Endothelial cell (in vitro differentiated cells): ENCODE data around the gene GREB1. TPM values are rescaled to one million over a fixed set of nuclear protein-coding genes. Genes with fewer than 3 reads are reported as not detected.
A peak's percentile ranks its signal among the peaks of the same experiment; 100 is the strongest.

Experiments
- DNase-seq: peaks from one replicate; pipeline ENCODE4 v3.0.0; 2021; ENCODE audit warnings: low spot score
- H3K27ac Mint-ChIP-seq: one replicate; pipeline ENCODE4 v1.8.0; 2021; ENCODE audit warnings: mixed read lengths, inconsistent platforms; ENCODE audit not compliant: unreplicated experiment
- H3K27me3 Mint-ChIP-seq: one replicate; pipeline ENCODE4 v1.8.0; 2021; ENCODE audit warnings: mild to moderate bottlenecking, moderate library complexity, mixed read lengths, inconsistent platforms; ENCODE audit not compliant: unreplicated experiment
- H3K36me3 Mint-ChIP-seq: one replicate; pipeline ENCODE4 v1.8.0; 2021; ENCODE audit warnings: mild to moderate bottlenecking, low read depth, mixed read lengths, inconsistent platforms; ENCODE audit not compliant: unreplicated experiment
- H3K4me1 Mint-ChIP-seq: one replicate; pipeline ENCODE4 v1.8.0; 2021; ENCODE audit warnings: mild to moderate bottlenecking, mixed read lengths, inconsistent platforms; ENCODE audit not compliant: unreplicated experiment
- H3K4me3 Mint-ChIP-seq: one replicate; pipeline ENCODE4 v1.8.0; 2021; ENCODE audit warnings: mild to moderate bottlenecking, mixed read lengths, inconsistent platforms; ENCODE audit not compliant: unreplicated experiment
- H3K9me3 Mint-ChIP-seq: one replicate; pipeline ENCODE4 v1.8.0; 2021; ENCODE audit warnings: mixed read lengths, inconsistent platforms; ENCODE audit not compliant: unreplicated experiment
- CTCF ChIP-seq: fragments of 200-600 bp; sonication (generic); IDR thresholded peaks from one replicate; pipeline ENCODE4 v1.5.0; 2021; ENCODE audit warnings: antibody characterized with exemption; ENCODE audit not compliant: unreplicated experiment
- total RNA-seq: library from RNA; stranded (reverse); fragmentation: NEBNext Ultra II Directional; extraction: Animal tissue kit (Norgen Biotek cat#: 25700); gene quantifications from one replicate; pipeline ENCODE4 v1.2.1, GENCODE V29; 2021; ENCODE audit not compliant: unreplicated experiment

The GREB1 gene
- total RNA-seq, 1 donor from 2014 or later: 35.9 TPM

DNA sequence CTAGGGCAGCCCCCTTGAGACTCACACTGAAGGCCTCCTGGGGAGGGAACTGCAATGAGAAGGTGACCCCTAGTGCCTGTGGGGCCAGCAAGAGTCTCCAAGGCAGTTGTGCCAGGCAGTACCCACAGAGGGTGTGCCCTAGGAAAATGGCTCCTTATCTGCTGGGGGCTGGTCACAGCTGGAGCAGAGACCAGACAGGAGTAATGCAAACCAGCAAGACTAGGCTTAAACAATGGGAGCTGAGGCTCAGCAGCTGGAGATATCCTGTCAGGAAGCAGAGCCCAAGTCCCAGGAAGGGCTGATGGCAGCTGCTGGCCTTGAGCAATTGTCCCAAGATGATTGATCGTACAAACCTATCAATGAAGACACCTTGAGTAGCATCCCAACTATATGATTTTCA, 41.1 kb upstream of the GREB1 start:
- Mint-ChIP-seq H3K4me1 (peaks cover 25% of the 10 kb centered on the region), H3K36me3 (no peaks in the 10 kb centered on the region), H3K27me3 (peaks cover 6% of the 10 kb centered on the region), H3K9me3 (no peaks in the 10 kb centered on the region), H3K4me3 (no peak overlapping the region), H3K27ac (peak overlapping the region; percentile 83)
- DNase-seq: no peak
- no peak for TF ChIP-seq CTCF

GRCh38 chr2:11493282-11493681, 40.6 kb upstream of the GREB1 start:
- Mint-ChIP-seq H3K4me1 (peaks cover 25% of the 10 kb centered on the region), H3K4me3 (no peak overlapping the region), H3K9me3 (no peaks in the 10 kb centered on the region), H3K27me3 (peaks cover 6% of the 10 kb centered on the region), H3K27ac (peak overlapping the region; percentile 83), H3K36me3 (no peaks in the 10 kb centered on the region)
- TF ChIP-seq CTCF: no peak
- no peak for DNase-seq

GRCh38 chr2:11494310-11494709, 39.5 kb upstream of the GREB1 start:
- Mint-ChIP-seq H3K4me1 (peaks cover 36% of the 10 kb centered on the region), H3K27me3 (peaks cover 6% of the 10 kb centered on the region), H3K9me3 (no peaks in the 10 kb centered on the region), H3K27ac (no peak overlapping the region), H3K36me3 (no peaks in the 10 kb centered on the region), H3K4me3 (no peak overlapping the region)
- no peak for TF ChIP-seq CTCF
- DNase-seq: no peak

DNA sequence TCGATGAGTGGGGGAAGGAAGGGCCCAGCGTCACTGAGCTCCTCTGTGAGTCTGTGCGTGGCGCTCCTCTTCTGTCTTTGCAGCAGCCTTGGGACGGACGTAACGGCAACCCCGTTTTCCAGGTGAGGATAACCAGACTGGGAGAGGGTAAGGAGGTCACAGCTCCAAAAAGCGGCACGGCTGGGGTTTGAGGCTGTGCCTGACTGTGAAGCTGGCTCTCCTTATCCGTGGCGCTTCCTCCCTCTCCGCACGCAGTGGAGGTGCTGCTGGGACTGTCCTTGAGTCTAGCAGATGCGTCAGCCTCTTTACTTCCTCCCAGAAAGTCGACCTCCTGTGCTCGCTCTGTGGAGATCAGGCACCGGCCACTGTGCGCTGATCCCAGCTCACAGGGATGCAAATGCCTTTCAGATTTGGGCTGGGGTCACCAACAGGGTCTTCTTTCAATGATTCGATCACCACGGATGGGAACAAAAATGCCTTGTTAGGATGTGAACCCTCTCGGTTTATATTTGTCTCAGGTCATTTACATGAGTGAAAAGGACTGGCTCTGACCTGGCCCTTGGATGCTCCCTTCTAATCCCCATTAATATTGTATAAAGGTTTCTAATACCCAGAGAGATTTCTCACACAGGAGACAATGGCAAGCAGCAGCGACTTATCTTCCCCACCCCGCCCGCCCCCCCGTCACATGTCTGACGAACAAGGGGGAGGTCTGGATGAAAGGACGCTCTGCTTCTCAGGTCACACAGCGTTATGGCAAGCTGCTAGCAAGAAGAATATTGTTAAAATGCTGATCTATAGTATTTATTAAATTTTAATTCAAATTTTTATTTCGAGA, 37.8 kb upstream of the GREB1 start:
- TF ChIP-seq CTCF: no peak
- Mint-ChIP-seq H3K4me1 (peaks cover 38% of the 10 kb centered on the region), H3K9me3 (no peaks in the 10 kb centered on the region), H3K36me3 (no peaks in the 10 kb centered on the region), H3K27ac (no peak overlapping the region), H3K27me3 (peaks cover 3% of the 10 kb centered on the region), H3K4me3 (no peak overlapping the region)
- DNase-seq: no peak

- DNase-seq: no peak
- H3K27me3 Mint-ChIP-seq: no peaks in the 10 kb centered on the region
- H3K4me1 Mint-ChIP-seq: peaks cover 21% of the 10 kb centered on the region
- H3K36me3 Mint-ChIP-seq: peaks cover 4% of the 10 kb centered on the region
- no peaks in the 10 kb centered on the region for H3K9me3 Mint-ChIP-seq
- no peak overlapping the region for H3K27ac Mint-ChIP-seq
- TF ChIP-seq CTCF: no peak
- H3K4me3 Mint-ChIP-seq: no peak overlapping the region
Measured at GRCh38 chr2:11498543-11499034, 35.3 kb upstream of the GREB1 start.
